ENCODE data around the gene EOLA1.
"Not testable (repeated sequence)": the region's sequence is repeated elsewhere in the genome, so short reads cannot be mapped to it uniquely, and the experiment has no call there.

DNA sequence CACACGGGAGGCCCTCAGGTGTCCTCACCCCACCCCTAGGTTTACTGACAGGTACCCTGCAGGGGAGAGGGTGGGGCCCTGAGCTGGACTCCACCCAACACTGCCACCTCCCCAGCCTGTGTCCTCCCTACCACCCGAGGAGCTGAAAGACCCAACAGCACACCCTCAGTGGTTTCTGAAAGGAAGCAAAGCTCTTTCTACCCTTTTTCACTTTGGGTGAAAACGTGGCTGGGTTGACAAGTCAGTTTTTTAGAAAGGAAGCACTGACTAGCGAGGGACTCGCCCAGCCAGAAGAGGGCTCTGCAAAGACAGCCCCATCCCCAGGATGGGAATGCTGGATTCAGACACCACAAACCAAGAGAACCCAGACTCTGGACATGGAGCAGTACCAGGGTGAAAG lies 37.9 kb upstream of the EOLA1 start:
- not testable (repeated sequence) for TF ChIP-seq TP53 (CRISPR knock-in tag; IDR thresholded peaks at IDR 0.05); POLR2A (IDR thresholded peaks at IDR 0.05; ENCODE audit: low read length); RAD21 (conservative IDR thresholded peaks at IDR 0.05 in 1 of 2, IDR thresholded peaks at IDR 0.05 in 1 of 2)
